NCI-H1694 treated with DMSO at 0.1 percent for 48 hours (cell line): Measurements from ENCODE around the gene LINC01488.

Experiments
- DNase-seq: peaks from one replicate; lab custom pipeline; 2025; lab: John Stamatoyannopoulos, UW

LINC01488 gene

DNA sequence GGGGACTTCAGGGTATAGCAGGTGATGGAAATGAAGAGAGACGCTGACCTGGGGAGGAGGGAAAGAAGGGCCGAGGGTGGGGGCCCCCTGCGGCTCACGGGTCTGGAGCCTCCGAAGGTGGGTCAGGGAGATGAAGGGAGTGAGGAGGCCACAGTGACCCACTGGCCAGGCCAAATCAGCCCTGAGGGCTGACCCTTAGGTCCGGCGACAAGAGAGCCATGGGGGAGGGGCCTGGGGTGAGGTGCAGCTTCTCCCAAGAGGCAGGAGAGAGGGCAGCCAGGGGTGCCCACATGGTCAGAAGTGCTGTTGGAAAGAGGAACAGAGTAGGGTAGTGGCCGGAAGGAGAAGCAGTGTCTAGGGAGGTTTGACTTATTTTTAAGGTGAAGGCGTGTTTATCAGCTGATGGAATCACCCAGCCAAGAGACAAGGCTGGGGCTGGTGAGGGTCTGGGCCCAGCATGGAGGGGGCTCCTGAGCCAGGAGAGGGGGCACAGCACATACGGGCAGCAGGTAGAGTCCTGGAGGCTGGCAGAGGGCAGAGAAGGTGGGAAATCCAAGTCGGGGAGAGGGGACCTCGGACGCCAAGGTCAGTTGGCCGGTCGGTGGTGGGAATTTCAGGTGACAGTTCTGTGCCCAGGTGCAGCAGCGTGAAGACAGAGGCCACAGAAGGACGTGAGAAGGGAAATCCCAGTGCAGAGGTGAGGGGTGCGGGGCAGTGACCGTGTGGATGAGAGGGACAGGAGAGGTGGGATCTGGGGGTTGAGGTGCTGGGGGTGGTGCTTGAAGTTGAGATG, 49.0 kb downstream of the LINC01488 start:
- DNase-seq: no peak

DNA sequence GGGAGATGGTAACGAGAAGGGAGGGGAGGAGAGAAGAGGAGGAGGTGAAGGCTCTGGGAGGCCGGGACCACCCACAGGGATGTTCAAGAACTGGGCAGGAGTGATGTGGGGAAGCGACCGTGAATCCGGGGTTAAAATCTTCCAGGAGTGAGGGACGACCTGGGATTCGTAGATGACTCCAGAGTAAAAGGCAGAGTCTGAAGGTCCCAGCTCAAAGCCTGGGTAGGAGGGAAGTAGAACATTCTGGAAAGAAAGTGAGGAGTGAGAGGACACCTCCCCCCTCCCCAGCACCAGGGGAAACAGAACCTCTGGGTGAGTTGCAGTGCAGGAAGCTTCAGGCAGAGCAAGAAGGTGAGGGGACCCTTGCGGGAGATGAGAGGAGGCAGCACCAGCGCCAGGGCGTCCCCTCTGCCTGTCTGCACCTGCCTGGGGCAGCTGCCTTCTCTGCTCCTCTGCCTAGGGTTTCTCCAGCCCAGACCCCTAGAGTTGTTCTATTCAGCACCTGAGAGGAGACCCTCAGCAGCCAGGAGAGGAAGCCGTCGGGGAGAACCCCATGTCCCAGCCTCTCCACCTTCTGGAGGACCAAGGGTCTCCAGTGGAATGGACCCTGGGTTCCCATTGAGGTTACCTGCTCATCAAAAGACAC, 49.7 kb downstream of the LINC01488 start:
- DNase-seq: no peak

DNA sequence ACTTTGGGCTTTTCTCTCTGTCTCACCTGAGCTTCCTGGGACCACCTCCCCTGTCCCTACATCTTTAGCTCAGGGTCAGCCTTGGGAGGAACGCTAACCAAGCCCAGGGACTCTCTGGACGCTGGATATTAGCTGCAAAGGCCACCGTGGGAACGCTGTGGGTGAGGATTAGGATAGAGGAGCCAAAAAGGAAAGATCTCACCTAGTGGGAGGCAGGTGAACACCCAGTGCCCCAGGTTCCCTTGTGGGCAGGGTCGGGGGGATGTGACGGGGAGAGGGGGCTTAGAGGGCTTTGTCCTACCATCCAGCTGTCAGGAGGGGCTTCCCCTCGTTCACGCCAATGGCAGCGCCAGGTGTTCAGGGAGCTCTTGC, 50.2 kb downstream of the LINC01488 start:
- DNase-seq: no peak

DNA sequence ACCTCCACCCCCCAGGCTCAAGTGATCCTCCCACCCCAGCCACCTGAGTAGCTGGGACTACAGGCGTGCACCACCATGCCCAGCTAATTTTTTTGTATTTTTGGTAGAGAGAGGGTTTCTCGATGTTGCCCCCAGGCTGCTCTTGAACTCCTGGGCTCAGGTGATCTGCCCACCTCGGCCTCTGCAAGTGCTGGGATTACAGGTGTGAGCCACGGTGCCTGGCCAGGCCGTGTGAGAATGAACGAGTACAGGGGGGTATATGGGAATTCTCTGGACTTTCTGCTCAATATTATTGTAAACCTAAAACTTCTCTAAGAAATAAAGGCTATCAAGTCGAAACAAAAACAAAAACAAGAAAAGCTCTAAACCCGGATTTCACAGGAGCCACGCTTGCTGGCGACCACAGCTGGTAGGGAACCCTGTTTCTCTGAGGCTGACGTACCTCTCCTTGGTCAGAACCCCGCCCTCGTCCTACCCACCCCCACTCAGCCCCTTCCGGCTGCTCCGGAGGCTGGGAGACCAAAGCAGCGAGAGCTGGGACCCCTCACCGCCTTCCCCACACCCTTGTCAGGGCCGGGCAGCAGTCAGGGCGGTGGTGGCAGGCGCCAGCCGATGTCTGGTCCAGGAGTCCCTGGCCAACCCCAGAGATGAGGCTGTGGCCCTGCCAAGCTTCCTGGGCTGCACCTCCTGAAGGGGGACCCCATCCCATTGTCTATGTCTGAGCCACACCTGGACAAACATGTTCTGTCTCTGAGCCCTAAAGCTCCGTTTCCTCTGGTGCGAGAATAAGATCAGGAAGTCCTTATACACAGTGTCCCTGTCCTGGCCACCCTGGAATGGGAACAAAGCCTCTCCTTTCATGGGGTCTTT, 52.1 kb downstream of the LINC01488 start:
- no peak for DNase-seq

DNA sequence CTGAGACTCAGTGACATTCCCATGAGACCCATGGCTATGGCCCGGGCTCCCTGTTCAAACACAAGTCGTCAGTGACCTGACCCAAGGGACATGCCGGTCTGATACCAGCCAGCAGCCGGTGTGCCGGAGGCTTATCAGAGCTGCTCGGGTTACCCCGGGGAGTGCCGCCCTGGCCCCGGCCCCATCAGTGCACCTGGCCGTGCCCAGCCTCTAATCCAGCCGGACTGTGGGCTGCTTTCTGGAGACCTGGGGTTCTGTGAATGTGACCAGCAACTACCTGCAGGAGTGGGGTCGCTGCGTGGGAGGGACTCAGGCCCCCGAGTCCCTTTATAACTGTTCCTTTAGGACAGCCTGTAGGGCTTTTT, 52.7 kb downstream of the LINC01488 start:
- DNase-seq: no peak

DNA sequence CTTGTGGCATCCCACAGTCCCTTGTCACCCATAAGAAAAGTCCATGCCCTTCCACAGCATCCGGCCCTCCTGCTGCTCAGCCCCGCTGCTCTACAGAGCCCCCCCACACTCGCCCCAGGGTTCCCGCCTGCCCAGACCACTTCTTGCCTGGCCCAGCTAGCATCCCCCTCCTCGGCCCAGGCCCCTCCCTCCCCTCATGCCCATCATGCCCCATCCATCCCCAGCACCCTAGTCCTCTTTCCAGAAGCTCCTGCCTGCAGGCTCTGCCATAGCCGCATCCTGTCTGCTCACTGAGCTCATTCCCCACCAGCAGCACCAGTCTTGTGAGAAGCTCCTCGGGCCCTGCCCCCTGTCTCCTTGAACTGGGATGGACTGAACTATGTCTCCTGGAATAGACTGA, 54.4 kb downstream of the LINC01488 start:
- no peak for DNase-seq

DNA sequence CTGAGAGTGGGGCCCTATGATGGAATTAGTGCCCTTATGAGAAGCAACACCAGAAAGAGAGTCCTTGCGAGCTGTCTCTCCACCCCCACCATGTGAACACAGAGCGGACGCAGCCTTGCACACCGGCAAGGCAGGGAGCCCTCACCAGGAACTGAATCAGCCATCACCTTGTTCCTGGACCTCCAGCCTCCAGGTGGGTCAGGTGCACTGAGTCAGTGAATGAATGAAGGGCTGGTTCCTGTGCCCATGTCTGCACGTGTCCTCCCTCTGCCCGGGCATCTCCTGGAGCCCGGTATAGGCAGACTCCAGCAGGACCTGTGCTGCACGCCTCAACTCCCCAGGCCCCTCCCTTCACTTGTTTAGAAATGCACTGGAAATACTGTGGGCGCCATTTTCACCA, 54.9 kb downstream of the LINC01488 start:
- no peak for DNase-seq

DNA sequence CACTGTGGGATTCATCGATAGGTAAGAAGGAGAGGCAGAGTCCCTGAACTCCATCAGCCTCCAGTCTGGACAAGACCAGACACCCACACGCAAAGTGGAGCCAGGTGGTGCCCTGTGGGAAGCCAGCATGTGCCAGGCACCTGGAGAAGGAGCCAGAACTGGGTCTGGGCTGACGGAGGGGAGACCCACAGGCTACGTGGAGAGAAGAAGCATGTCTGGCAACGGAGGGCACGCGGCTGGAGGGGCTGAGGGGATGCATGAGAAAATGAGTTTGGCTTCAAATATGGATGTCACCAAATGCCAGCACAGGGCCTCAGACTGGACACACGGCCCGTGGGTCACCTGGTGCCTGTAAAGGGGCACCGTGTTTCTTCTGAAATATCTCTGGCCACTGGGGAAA, 55.7 kb downstream of the LINC01488 start:
- no peak for DNase-seq

DNA sequence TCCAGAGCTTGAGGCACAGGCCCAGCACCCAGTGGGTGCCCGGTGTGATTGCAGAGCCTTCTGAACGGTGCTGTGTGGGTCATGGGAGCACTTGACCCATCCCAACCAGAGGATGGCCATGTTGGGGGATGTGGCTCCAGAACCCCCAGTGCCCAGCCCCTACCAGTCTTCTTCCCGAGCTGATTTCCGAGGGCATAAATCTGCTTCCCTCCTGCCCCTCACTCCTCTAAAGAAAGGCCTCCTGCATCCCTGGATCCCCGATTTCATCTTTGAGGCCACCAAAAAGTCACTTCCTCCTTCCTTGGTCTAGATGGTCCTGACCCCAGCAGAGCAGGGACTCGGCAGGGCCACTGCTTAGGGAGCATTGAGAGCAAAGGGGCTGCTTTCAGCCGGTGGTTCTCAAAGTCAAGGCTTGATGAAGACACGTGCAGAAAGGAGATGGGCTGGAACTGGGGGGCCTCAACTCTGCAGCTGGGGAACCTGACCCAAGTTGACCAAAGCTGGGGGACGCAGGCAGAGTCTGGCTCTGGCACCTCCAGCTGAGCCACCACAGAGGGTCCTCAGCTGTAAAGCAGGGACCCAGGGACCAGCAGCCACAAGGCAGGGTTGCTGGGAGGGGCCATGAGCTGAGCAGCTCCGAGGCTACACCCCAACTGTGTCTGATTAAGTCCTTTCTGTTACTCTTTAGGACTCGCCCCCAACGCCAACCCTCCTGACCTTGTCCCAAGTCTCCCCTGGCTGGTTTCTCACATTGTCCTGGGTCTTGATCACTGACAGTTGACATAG, 56.6 kb downstream of the LINC01488 start:
- DNase-seq: no peak

DNA sequence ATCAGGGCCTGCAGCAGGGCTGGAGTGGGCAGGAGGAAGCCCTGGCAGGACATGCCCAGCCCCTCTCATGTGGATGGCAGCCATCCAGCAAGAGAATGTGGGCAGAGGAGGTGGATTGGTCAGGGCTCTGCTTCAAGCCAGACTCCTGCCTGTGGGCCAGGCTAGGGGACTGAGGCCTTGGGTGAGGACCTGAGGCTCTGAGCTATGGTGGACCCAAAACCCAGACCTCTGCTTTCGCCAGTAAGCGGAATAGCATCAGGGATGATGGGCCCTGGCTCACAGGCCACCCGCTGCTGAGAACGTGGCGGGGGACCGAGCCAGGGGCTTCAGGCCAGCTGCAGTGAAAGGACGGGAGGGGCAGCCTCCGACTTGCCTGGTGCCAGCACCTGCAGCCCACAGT, 57.4 kb downstream of the LINC01488 start:
- DNase-seq: no peak

DNA sequence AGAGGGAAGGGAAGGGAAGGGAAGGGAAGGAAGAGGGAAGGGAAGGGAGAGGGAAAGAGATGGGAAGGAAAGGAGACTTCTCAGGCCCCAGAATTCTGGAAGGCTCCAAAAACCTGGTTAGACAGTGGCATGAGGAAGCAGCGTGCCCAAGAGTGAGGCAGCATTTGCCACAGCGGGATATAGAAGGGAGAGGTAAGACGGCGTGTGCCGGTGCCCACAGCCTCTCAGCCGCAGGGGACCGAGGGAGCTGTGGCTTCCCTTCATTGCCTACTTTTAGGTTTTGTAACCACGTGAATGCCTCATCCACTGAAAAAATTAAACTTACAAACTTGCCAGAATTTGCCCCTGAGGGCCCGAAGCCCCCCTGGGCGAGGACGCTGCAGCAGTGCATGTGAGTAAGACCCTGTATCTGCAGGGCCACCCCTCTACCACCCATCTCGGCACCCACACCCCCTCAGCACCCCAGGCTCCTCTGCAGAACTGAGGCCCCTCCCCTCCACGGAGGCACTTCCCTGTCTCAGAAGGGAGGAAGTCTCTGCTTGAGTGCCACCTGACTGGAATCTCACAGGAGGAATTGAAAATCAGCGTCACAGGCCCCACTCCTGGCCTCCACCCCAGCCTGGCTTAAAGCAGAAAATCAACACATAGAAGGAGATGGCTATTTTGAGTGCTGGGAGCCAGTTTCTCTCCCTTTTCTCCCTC, 58.1 kb downstream of the LINC01488 start:
- DNase-seq: no peak

DNA sequence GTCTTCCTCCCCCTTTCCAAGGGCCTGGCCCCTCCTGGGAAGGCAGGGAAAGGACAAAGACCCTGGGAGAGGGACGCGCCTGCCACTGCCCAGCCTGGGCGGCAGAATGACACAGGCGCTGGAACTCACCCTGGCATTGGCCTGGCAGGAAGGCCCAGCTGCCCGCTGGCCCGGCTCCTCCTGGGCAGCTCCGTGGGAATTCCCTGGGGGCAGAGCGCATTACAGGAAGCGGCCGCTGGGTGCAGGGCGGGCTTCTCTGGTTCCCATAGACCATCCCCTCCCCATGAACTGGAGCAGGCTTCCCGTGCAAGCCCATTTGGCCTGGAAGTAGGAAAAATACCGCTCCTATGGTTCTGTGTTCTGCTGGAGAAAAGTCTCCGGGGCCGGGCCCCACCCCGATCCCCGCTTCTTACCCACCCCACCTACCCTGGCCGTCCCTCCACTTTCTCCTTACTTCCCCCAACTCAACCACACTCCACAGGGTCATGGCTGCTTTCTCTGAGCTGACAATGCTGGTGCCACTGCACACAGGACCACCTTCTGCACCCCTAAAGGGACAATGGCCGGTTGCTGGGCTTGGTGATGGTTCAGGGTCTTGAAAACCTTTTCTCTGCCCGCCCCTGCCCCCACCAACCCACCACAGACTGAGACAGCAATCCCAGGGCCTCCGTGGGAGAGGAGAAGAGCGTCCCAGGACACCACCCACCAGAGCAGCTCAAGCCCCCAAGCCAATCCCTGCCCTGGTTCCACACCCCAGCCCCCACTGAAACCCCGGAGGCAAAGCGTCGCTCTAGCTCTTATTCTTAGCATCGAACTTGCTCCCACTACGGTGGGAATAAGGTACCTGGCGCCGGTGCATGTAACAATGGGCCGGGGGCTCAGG, 58.9 kb downstream of the LINC01488 start:
- no peak for DNase-seq

DNA sequence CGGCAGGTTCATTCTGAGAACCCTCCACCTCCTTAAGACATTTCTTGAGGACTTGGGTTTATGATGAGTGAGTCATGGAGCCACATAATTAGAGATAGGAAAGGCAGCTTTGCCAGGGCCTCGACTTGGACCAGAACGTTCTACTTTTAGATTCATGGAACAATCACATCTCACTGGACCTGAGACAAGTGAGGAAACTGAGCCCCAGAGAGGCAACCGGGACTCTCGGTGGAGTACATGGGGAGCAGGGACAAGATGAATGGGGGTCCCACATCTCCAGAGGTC, 59.5 kb downstream of the LINC01488 start:
- DNase-seq: no peak

DNA sequence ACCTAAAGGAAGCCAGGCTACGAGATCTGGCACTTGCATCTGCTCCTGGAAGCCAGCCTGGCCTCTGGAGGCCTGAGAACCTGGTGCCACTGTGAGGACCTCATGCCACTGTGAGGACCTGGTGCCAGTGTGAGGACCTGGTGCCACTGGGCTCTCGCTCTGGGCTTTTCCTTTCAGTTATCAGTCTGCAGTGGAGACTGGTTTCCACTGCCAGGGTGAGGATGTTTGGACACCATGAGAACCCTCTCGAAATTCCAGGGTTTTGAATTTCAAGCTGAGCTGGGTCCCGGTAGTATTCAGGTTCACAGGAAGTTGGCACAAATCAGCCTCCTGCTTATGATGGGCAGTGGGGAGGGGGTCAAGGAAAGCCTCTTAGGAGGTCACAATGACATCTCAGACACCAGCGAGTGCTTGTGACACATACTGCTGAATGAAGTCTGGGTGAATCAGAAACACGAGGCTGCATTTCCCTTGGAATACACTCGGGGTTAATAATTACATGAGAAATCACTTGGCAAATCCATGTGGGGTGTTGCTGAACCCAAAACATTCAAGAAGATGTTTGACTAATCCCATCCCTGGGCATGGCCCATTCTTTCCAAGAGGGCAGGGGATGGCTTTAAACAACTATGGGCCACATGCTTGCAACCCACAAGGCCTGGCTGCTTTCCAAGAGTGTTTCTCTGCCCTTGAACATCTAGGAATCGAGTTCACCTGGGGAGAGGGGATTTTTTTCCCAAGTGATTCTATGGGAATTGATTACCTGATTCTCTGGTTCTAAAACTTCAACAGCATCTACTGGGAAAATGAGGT, 60.2 kb downstream of the LINC01488 start:
- DNase-seq: no peak

DNA sequence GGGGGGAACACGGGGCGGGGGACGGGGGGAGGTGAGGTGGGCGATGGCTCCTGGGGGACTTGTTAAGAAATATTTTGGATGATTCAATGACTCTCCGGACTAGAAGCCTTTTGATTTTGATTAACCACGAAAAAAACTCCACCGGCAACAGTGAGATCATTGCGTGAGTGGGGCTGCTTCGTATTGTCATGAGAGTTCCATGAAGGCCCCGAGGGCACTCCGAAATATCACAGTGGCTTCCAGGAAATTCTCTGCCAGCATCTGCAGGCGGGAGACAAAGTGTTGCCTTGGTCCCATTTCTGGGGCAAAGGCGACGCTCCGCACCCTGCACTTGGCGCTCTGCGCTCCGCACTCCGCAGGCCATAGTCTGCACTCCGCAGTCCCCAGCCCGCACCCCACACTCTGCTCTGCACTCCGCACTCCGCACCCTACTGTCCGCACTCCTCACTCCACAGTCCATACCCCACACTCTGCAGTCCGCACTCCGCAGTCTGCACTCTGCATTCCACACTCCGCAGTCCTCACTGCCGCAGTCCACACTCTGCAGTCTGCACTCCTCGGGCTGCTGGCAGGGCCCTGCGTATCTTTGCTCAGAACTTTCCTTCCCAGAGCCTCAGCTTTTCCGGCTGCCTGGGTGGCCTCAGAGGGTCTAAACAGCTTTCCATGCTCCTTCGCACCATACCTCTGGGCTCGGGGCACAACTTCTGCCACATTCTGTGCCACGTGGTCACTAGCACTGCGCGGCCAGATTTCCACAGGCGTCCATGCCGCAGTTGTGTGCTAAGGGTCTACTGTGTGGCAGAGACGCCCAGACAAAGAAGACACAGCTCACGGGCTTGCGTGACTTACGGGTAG, 61.1 kb downstream of the LINC01488 start:
- no peak for DNase-seq
